CD8-positive, alpha-beta memory T cell (primary cell): Measurements from ENCODE around the gene C7orf57. TPM values are rescaled to one million over a fixed set of nuclear protein-coding genes. Genes with fewer than 3 reads are reported as not detected.
"Not testable (repeated sequence)": the region's sequence is repeated elsewhere in the genome, so short reads cannot be mapped to it uniquely, and the experiment has no call there.

Experiments
- CTCF ChIA-PET: fragments of 350-600 bp; sonication (Branson Sonifier 250); formaldehyde crosslinking; loops from one replicate; lab custom pipeline; 2021; ENCODE audit warnings: antibody characterized with exemption; lab: Charles Lee
- POLR2A ChIA-PET: fragments of 350-600 bp; sonication (Branson Sonifier 250); formaldehyde crosslinking; loops from one replicate; lab custom pipeline; 2021; ENCODE audit warnings: antibody characterized with exemption; lab: Charles Lee
- DNase-seq, 5 donors: peaks; one replicate each; pipeline versions ENCODE4 v3.0.0 to v3.0.0-alpha.2; 2020 to 2022; ENCODE audit warnings: mixed read lengths in 1 of 5
- H3K27ac ChIP-seq: one replicate; pipeline ENCODE4 v1.7.0; 2013; ENCODE audit warnings: low read depth, mild to moderate bottlenecking, low read length, moderate library complexity
- H3K27me3 ChIP-seq: 2 replicates; pipeline ENCODE4 v1.7.0; 2013; ENCODE audit warnings: low read length, mild to moderate bottlenecking; ENCODE audit not compliant: insufficient read depth, poor library complexity, severe bottlenecking
- H3K36me3 ChIP-seq: 2 replicates; pipeline ENCODE4 v1.7.0; 2013; ENCODE audit warnings: mild to moderate bottlenecking, low read length, moderate library complexity; ENCODE audit not compliant: insufficient read depth
- H3K4me1 ChIP-seq: 2 replicates; pipeline ENCODE4 v1.7.0; 2013; ENCODE audit warnings: mild to moderate bottlenecking, low read length, moderate library complexity; ENCODE audit not compliant: insufficient read depth
- H3K4me3 ChIP-seq: 2 replicates; pipeline ENCODE4 v1.7.0; 2013; ENCODE audit warnings: mild to moderate bottlenecking, low read length
- H3K9me3 ChIP-seq: 2 replicates; pipeline ENCODE4 v1.7.0; 2013; ENCODE audit warnings: mild to moderate bottlenecking, low read length
- H3K27ac Mint-ChIP-seq, 8 donors: one replicate each; pipeline ENCODE4 v1.8.0; 2020 to 2021; ENCODE audit warnings: mixed read lengths in 8 of 8, mild to moderate bottlenecking in 6 of 8, inconsistent platforms in 3 of 8, moderate library complexity in 3 of 8
- H3K27me3 Mint-ChIP-seq, 2 donors: one replicate each; pipeline ENCODE4 v1.8.0; 2020 to 2021; ENCODE audit warnings: mixed read lengths in 2 of 2, mild to moderate bottlenecking in 1 of 2, moderate library complexity in 1 of 2
- H3K36me3 Mint-ChIP-seq, 3 donors: one replicate each; pipeline ENCODE4 v1.8.0; 2020 to 2021; ENCODE audit warnings: mixed read lengths in 3 of 3, inconsistent platforms in 1 of 3, mild to moderate bottlenecking in 1 of 3
- H3K4me1 Mint-ChIP-seq, 3 donors: one replicate each; pipeline ENCODE4 v1.8.0; 2020 to 2021; ENCODE audit warnings: mixed read lengths in 3 of 3, inconsistent platforms in 1 of 3, mild to moderate bottlenecking in 1 of 3
- H3K4me3 Mint-ChIP-seq, 7 donors: one replicate each; pipeline ENCODE4 v1.8.0; 2020 to 2021; ENCODE audit warnings: mixed read lengths in 7 of 7, mild to moderate bottlenecking in 6 of 7, moderate library complexity in 4 of 7, inconsistent platforms in 2 of 7
- H3K9me3 Mint-ChIP-seq, 5 donors: one replicate each; pipeline ENCODE4 v1.8.0; 2020 to 2022; ENCODE audit warnings: mixed read lengths in 5 of 5, mild to moderate bottlenecking in 3 of 5, moderate library complexity in 2 of 5, inconsistent platforms in 1 of 5
- polyA plus RNA-seq: library from polyadenylated mRNA; unstranded; fragments of 300-500 nt; fragmentation: Illumina TruSeq; gene quantifications from one replicate; pipeline ENCODE4 v1.2.3, GENCODE V29; 2021
- total RNA-seq, 2 experiments: library from RNA; stranded (reverse); gene quantifications; one replicate each; pipeline ENCODE4 v1.2.3, GENCODE V29; 2021

The C7orf57 gene
- total and polyA plus RNA-seq, 3 experiments from 2014 or later, result 0.66 to 0.92 TPM; not detected in 1

DNA sequence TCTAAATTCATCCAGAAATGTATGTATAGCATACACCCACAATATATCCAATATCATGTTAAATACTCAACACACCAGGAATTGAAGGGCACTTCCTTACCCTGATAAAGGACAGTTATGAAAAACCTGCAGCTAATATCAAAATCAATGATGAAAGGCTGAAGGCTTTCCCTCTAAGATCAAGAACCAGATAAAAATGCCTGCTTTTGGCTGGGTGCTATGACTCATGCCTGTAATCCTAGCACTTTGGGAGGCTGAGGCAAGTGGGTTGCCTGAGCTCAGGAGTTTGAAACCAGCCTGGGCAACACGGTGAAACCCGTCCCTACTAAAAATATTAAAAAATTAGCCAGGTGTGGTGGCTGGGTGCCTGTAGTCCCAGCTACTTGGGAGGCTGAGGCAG is 32.1 kb downstream of the C7orf57 start:
- Histone ChIP-seq H3K36me3 (no peaks in the 10 kb centered on the region), H3K27ac (no peak overlapping the region), H3K4me3 (no peak overlapping the region), H3K4me1 (no peaks in the 10 kb centered on the region), H3K27me3 (no peaks in the 10 kb centered on the region), H3K9me3 (no peaks in the 10 kb centered on the region)
- ChIA-PET CTCF (no interaction called here), POLR2A (no interaction called here)
- H3K36me3 Mint-ChIP-seq, result peaks cover 0 to 12% (median 3%) of the 10 kb centered on the region in 3 donors
- H3K4me3 Mint-ChIP-seq, result no peak overlapping the region
- H3K4me1 Mint-ChIP-seq, result no peaks in the 10 kb centered on the region
- no peak overlapping the region for H3K27ac Mint-ChIP-seq
- peaks cover 0 to 3% of the 10 kb centered on the region in 2 donors for H3K27me3 Mint-ChIP-seq
- peaks cover 0 to 8% (median 5%) of the 10 kb centered on the region in 5 donors for H3K9me3 Mint-ChIP-seq
- no peak for DNase-seq

DNA sequence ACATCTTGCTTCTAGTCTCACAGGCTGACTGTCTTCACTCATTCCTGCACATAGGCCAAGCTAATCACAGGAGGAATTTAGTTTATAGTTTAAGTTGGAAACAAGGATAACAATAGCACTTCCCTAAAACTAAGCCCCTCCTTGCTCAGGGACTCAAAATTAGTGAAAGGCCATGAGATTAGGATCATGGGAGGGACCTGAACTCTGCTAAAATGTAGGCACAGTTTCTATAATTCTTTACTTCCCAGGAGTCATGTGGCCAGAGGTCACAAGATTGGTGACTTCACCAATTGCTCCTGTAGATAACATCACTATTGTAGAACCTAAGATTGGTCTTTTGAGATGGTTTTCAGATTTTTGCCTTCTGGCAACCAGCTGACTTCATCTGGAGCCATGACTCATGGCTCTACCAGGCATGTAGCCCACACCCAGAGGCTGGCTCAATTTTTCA is 38.9 kb downstream of the C7orf57 start:
- no peaks in the 10 kb centered on the region for H3K9me3 ChIP-seq
- Mint-ChIP-seq H3K9me3 (peaks cover 0 to 7% (median 2%) of the 10 kb centered on the region in 5 donors), H3K27ac (peak overlapping the region in 1 of 8 donors; percentile 60), H3K27me3 (no peaks in the 10 kb centered on the region), H3K4me3 (no peak overlapping the region), H3K4me1 (peaks cover 0 to 2% (median 0%) of the 10 kb centered on the region in 3 donors), H3K36me3 (peaks cover 0 to 5% (median 0%) of the 10 kb centered on the region in 3 donors)
- no peak overlapping the region for H3K27ac ChIP-seq
- H3K27me3 ChIP-seq, result no peaks in the 10 kb centered on the region
- H3K36me3 ChIP-seq, result no peaks in the 10 kb centered on the region
- H3K4me1 ChIP-seq, result no peaks in the 10 kb centered on the region
- ChIA-PET POLR2A (no interaction called here), CTCF (no interaction called here)
- H3K4me3 ChIP-seq, result no peak overlapping the region
- no peak for DNase-seq

- H3K27me3 Mint-ChIP-seq, result no peaks in the 10 kb centered on the region
- H3K36me3 ChIP-seq, result no peaks in the 10 kb centered on the region
- H3K27ac Mint-ChIP-seq, result peak overlapping the region in 1 of 8 donors; percentile 48
- no peaks in the 10 kb centered on the region for H3K9me3 ChIP-seq
- no peak overlapping the region for H3K4me3 Mint-ChIP-seq
- H3K4me3 ChIP-seq, result no peak overlapping the region
- peaks cover 0 to under 1% (median 0%) of the 10 kb centered on the region in 5 donors for H3K9me3 Mint-ChIP-seq
- H3K36me3 Mint-ChIP-seq, result no peaks in the 10 kb centered on the region
- POLR2A ChIA-PET, result no interaction called here
- no peaks in the 10 kb centered on the region for H3K4me1 ChIP-seq
- no peaks in the 10 kb centered on the region for H3K27me3 ChIP-seq
- H3K4me1 Mint-ChIP-seq, result peaks cover 1 to 4% (median 2%) of the 10 kb centered on the region in 3 donors
- no peak for DNase-seq
- CTCF ChIA-PET, result no interaction called here
- no peak overlapping the region for H3K27ac ChIP-seq
Observed at GRCh38 chr7:48077423-48077822, 42.1 kb downstream of the C7orf57 start.

DNA sequence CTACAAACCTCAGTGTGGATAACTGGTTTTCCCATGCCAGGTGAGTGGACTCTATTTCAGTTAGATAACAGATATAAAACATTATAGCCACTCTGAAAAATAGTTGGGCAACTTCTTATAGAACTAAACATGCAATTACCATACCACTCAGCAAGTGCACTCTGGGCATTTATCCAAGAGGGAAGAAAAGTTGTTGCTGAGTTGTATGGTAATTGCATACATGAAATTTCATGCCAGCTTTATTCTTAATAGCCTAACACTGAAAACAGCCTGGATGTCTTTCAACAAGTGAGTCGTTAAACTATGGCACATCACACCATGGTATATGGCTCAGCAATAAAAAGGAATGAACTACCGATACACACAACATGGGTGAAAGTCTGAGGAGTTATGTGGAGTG is 43.1 kb downstream of the C7orf57 start:
- no peak for DNase-seq
- H3K9me3 ChIP-seq, result no peaks in the 10 kb centered on the region
- H3K9me3 Mint-ChIP-seq, result no peaks in the 10 kb centered on the region
- no peak overlapping the region for H3K4me3 ChIP-seq
- H3K27me3 ChIP-seq, result no peaks in the 10 kb centered on the region
- H3K27ac Mint-ChIP-seq, result no peak overlapping the region
- ChIA-PET CTCF (no interaction called here), POLR2A (no interaction called here)
- no peak overlapping the region for H3K27ac ChIP-seq
- H3K27me3 Mint-ChIP-seq, result no peaks in the 10 kb centered on the region
- H3K4me3 Mint-ChIP-seq, result no peak overlapping the region
- H3K36me3 ChIP-seq, result no peaks in the 10 kb centered on the region
- H3K4me1 ChIP-seq, result peaks cover 6% of the 10 kb centered on the region
- peaks cover 11 to 14% (median 12%) of the 10 kb centered on the region in 3 donors for H3K4me1 Mint-ChIP-seq
- no peaks in the 10 kb centered on the region for H3K36me3 Mint-ChIP-seq

- peak overlapping the region in 1 of 8 donors; percentile 31 for H3K27ac Mint-ChIP-seq
- not testable (repeated sequence) for H3K27me3 ChIP-seq
Observed at GRCh38 chr7:48082378-48082777, 47.0 kb downstream of the C7orf57 start.

GRCh38 chr7:48083114-48083830 is 47.9 kb downstream of the C7orf57 start:
- no peaks in the 10 kb centered on the region for H3K36me3 Mint-ChIP-seq
- peaks cover 51 to 56% (median 53%) of the 10 kb centered on the region in 3 donors for H3K4me1 Mint-ChIP-seq
- H3K4me3 ChIP-seq, result no peak overlapping the region
- H3K27ac Mint-ChIP-seq, result peak overlapping the region; percentile 40 to 97 (median 82)
- H3K4me1 ChIP-seq, result peaks cover 52% of the 10 kb centered on the region
- H3K27ac ChIP-seq, result no peak overlapping the region
- H3K27me3 ChIP-seq, result no peaks in the 10 kb centered on the region
- no peaks in the 10 kb centered on the region for H3K9me3 Mint-ChIP-seq
- no peak for DNase-seq
- H3K36me3 ChIP-seq, result no peaks in the 10 kb centered on the region
- peak overlapping the region in 6 of 7 donors; percentile 6 to 69 (median 46) for H3K4me3 Mint-ChIP-seq
- ChIA-PET CTCF (interaction anchor here (0.9 to 10.1 kb wide), 6 partner anchors 12 to 115 kb away, joined by 3 to 70 read pairs (median 4); partner anchors contain the start of gene C7orf57), POLR2A (interaction anchor here (0.7 to 1.1 kb wide), 2 partner anchors 39 to 46 kb away, joined by 3 to 4 read pairs; no protein-coding TSS in a partner anchor)
- no peaks in the 10 kb centered on the region for H3K9me3 ChIP-seq
- no peaks in the 10 kb centered on the region for H3K27me3 Mint-ChIP-seq

More at GRCh38 chr7:48082378-48082777, 47.0 kb downstream of the C7orf57 start:
- H3K27me3 Mint-ChIP-seq, H3K36me3 Mint-ChIP-seq, H3K4me3 ChIP-seq, POLR2A ChIA-PET, DNase-seq, H3K36me3 ChIP-seq, H3K9me3 Mint-ChIP-seq, H3K27ac ChIP-seq, H3K9me3 ChIP-seq: not testable (repeated sequence)
- peaks cover 43% of the 10 kb centered on the region for H3K4me1 ChIP-seq
- Mint-ChIP-seq H3K4me3 (peak overlapping the region in 1 of 7 donors; percentile 37), H3K4me1 (peaks cover 45 to 48% (median 46%) of the 10 kb centered on the region in 3 donors)
- CTCF ChIA-PET, result interaction anchor here (10.1 kb wide), 1 partner anchor 91 kb away, joined by 70 read pairs; no protein-coding TSS in a partner anchor

GRCh38 chr7:48084727-48085432 is 49.5 kb downstream of the C7orf57 start:
- CTCF ChIA-PET, result interaction anchor here (0.9 to 10.1 kb wide), 7 partner anchors 26 to 116 kb away, joined by 3 to 70 read pairs (median 4); partner anchors contain the start of gene C7orf57
- POLR2A ChIA-PET, result interaction anchor here (0.8 to 1.0 kb wide), 2 partner anchors 26 to 93 kb away, joined by 3 to 6 read pairs; no protein-coding TSS in a partner anchor
- Histone ChIP-seq H3K9me3 (no peaks in the 10 kb centered on the region), H3K36me3 (no peaks in the 10 kb centered on the region), H3K4me1 (peaks cover 58% of the 10 kb centered on the region), H3K27me3 (no peaks in the 10 kb centered on the region), H3K27ac (peak overlapping the region; percentile 35), H3K4me3 (no peak overlapping the region)
- Mint-ChIP-seq H3K27ac (peak overlapping the region; percentile 91 to 98 (median 97)), H3K4me1 (peaks cover 57 to 65% (median 59%) of the 10 kb centered on the region in 3 donors), H3K36me3 (peaks cover 0 to 7% (median 0%) of the 10 kb centered on the region in 3 donors), H3K9me3 (no peaks in the 10 kb centered on the region), H3K4me3 (peak overlapping the region; percentile 24 to 71 (median 68)), H3K27me3 (no peaks in the 10 kb centered on the region)
- DNase-seq, result peak in 4 of 5 donors; percentile 45 to 86 (median 66)
